ENCODE data around the gene FOXG1.

DNA sequence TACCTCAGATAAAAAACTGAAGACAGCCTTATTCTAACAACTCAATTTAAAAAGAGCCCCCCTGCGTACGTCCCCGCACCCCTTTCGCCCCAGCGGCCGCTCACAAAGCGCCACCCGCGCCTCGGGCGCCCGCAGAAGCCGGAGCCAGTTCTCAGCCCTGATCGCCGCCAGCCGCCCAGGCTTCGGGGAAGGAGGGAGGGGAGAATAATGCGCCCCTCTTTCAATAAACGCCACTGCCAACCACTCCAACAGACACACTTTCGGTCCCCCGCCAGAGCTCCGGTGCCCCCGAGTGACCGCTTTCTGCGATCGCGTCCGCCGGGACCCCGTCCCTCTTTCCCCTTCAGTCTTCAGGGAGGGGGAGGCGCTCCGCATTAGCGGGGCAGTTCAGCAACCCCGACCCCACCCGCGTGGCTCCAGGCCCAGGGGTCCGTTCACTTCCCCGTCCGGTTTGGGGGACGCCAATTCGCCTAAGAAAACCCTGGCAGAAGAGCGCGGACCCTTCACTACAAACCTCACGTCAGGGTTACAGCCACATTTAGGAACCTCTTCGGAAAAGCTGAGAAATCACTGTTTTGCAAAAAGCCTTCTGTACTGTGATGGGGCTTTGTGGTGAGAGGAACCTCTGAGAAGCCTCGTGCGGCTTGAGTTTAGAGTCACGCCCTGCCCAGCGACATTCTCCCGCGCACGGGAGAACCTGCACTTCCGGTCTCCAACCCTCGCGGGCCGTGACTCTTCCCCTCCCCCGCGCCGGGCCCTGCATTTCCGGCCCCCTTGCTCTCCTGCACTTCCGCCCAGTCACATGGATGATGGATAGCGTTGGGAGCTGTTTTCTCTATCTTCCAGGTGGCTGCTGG, 18.7 kb downstream of the FOXG1 start:
- TF ChIP-seq, protein P1, sequence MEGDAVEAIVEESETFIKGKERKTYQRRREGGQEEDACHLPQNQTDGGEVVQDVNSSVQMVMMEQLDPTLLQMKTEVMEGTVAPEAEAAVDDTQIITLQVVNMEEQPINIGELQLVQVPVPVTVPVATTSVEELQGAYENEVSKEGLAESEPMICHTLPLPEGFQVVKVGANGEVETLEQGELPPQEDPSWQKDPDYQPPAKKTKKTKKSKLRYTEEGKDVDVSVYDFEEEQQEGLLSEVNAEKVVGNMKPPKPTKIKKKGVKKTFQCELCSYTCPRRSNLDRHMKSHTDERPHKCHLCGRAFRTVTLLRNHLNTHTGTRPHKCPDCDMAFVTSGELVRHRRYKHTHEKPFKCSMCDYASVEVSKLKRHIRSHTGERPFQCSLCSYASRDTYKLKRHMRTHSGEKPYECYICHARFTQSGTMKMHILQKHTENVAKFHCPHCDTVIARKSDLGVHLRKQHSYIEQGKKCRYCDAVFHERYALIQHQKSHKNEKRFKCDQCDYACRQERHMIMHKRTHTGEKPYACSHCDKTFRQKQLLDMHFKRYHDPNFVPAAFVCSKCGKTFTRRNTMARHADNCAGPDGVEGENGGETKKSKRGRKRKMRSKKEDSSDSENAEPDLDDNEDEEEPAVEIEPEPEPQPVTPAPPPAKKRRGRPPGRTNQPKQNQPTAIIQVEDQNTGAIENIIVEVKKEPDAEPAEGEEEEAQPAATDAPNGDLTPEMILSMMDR (optimal IDR thresholded peaks at IDR 0.05 in 1 of 3, IDR thresholded peaks at IDR 0.05 in 1 of 3, conservative IDR thresholded peaks at IDR 0.05 in 1 of 3; ENCODE audit: extremely low read depth in 1 of 3, insufficient read depth in 2 of 3, low read length in 3 of 3): no peak
- peak; percentile 86 for TF ChIP-seq EZH2 (IDR thresholded peaks at IDR 0.05; ENCODE audit: low read length)
